T-helper 2 cell (primary cell): ENCODE results near the gene ITGAV.
A peak's percentile ranks its signal among the peaks of the same experiment; 100 is the strongest.

Source experiments
- DNase-seq, 5 experiments: peaks; one replicate each; pipeline versions ENCODE4 v3.0.0 to v3.0.0-alpha.2; 2012 to 2022

Gene ITGAV

GRCh38 chr2:186575302-186575701 is 14.6 kb upstream of the ITGAV start:
- DNase-seq, result no peak

- DNase-seq, result no peak
Measured at GRCh38 chr2:186575856-186576255, 14.0 kb upstream of the ITGAV start.

- DNase-seq, result no peak
Measured at GRCh38 chr2:186576614-186577013, 13.2 kb upstream of the ITGAV start.

- DNase-seq, result no peak
Measured at GRCh38 chr2:186582698-186583097, 7.2 kb upstream of the ITGAV start.

GRCh38 chr2:186584053-186584452 is 5.8 kb upstream of the ITGAV start:
- DNase-seq, result no peak

GRCh38 chr2:186588421-186588820 is 1.4 kb upstream of the ITGAV start:
- DNase-seq, result no peak

- DNase-seq, result peak in 1 of 5 experiments; percentile 4
Measured at GRCh38 chr2:186588940-186589611, 780 bp upstream of the ITGAV start.

- DNase-seq, result peak in 1 of 5 experiments; percentile 8
Measured at GRCh38 chr2:186590350-186590758, 498 bp downstream of the ITGAV start.

- DNase-seq, result peak in 2 of 5 experiments; percentile 38 to 39
Measured at GRCh38 chr2:186590759-186591505, 1.1 kb downstream of the ITGAV start.

GRCh38 chr2:186591506-186591890 is 1.6 kb downstream of the ITGAV start:
- no peak for DNase-seq

- no peak for DNase-seq
Measured at GRCh38 chr2:186592137-186592875, 2.5 kb downstream of the ITGAV start.

GRCh38 chr2:186593523-186593922 is 3.7 kb downstream of the ITGAV start:
- peak in 1 of 5 experiments; percentile 9 for DNase-seq

- DNase-seq, result no peak
Measured at GRCh38 chr2:186594001-186594722, 4.3 kb downstream of the ITGAV start.

- no peak for DNase-seq
Measured at GRCh38 chr2:186595219-186595618, 5.4 kb downstream of the ITGAV start.

GRCh38 chr2:186599186-186599778 is 9.4 kb downstream of the ITGAV start:
- DNase-seq, result no peak

- DNase-seq, result no peak
Measured at GRCh38 chr2:186603286-186603685, 13.4 kb downstream of the ITGAV start.

GRCh38 chr2:186605041-186605440 is 15.2 kb downstream of the ITGAV start:
- DNase-seq, result no peak

- DNase-seq, result no peak
Measured at GRCh38 chr2:186607660-186608324, 17.9 kb downstream of the ITGAV start.

GRCh38 chr2:186610785-186611184 is 20.9 kb downstream of the ITGAV start:
- DNase-seq, result no peak

- no peak for DNase-seq
Measured at GRCh38 chr2:186611526-186611925, 21.7 kb downstream of the ITGAV start.

- DNase-seq, result no peak
Measured at GRCh38 chr2:186612026-186612425, 22.2 kb downstream of the ITGAV start.
